ENCODE data around the gene CBLB.

The CBLB gene

DNA sequence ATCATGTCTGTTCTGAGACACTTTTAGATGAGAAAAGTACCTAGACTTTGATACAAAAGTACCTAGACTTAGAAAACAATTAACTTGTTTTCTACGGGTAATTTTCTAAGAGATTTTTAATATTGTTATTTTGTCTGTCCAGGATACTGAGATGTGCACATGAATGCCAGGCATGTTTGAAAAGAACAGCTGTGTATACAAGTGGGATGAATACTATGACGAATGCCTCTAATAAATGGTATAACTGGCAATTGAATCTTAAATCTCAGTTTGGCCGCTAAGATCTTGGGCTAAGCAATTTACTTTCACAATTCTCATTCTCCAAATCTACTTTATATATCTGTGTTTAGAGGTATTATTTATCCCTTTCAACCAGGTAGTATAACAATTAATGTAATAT, 207.4 kb downstream of the CBLB start:
- H3K4me1 ChIP-seq (ENCODE audit: control insufficient read depth, insufficient read depth, low read length, poor library complexity, severe bottlenecking), result no peaks in the 10 kb centered on the region
- DNase-seq, result no peak
- H3K36me3 ChIP-seq (ENCODE audit: control insufficient read depth, insufficient read depth, low read length), result peaks cover 12% of the 10 kb centered on the region
- H3K27me3 ChIP-seq (replicated peaks; ENCODE audit: control insufficient read depth, insufficient read depth, low read length, poor library complexity, severe bottlenecking), result no peaks in the 10 kb centered on the region
- no peak overlapping the region for H3K4me3 ChIP-seq (ENCODE audit: insufficient read depth, low read depth, low read length, poor library complexity, severe bottlenecking)
- H3K9me3 ChIP-seq (ENCODE audit: control insufficient read depth, low read length), result no peaks in the 10 kb centered on the region
- H3K27ac ChIP-seq (ENCODE audit: insufficient read depth, low read length, poor library complexity, severe bottlenecking), result no peak overlapping the region

DNA sequence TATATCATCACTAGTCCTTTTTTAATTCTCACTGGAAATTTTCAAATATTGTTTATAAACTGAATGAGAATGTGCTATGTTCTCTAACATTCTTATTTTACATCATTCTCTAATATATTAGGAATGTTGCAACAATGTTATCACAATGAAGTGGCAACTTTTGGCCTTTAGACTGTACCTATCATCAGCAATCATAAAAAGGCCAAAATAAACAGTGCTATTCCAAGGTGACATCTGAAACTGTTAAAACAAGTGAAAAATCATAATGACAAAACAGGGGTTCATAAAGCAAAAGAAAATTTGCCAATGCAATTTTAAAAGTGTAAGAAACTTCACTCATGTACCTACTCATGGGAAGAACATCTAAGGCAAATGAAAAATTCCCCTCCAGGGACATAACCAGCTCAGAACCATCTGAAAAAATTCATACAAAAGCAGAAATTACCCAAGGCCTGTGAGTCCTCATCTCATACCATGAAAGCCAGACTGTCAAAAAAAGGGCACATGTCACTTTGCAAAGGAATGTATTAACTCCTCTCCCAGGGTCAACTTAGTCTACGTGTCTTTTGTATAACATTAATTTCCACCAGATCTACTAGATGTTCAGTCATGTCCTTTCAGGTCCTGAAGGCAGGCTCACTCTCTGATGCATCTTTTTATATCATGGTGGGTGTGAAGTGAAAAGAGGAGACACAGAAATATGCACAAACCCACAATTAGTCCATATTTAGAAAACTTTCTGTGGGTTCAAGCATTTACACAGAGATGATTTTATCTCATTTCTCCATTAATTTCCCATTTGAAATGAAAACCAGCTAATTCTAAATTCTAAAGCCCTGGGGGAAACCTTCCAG, 211.9 kb downstream of the CBLB start:
- H3K27ac ChIP-seq (ENCODE audit: insufficient read depth, low read length, poor library complexity, severe bottlenecking), result no peak overlapping the region
- DNase-seq, result no peak
- H3K36me3 ChIP-seq (ENCODE audit: control insufficient read depth, insufficient read depth, low read length), result peaks cover 7% of the 10 kb centered on the region
- no peaks in the 10 kb centered on the region for H3K27me3 ChIP-seq (replicated peaks; ENCODE audit: control insufficient read depth, insufficient read depth, low read length, poor library complexity, severe bottlenecking)
- no peak overlapping the region for H3K4me3 ChIP-seq (ENCODE audit: insufficient read depth, low read depth, low read length, poor library complexity, severe bottlenecking)
- no peaks in the 10 kb centered on the region for H3K4me1 ChIP-seq (ENCODE audit: control insufficient read depth, insufficient read depth, low read length, poor library complexity, severe bottlenecking)
- H3K9me3 ChIP-seq (ENCODE audit: control insufficient read depth, low read length), result no peaks in the 10 kb centered on the region

GRCh38 chr3:105653868-105654267, 214.9 kb downstream of the CBLB start:
- no peak overlapping the region for H3K27ac ChIP-seq (ENCODE audit: insufficient read depth, low read length, poor library complexity, severe bottlenecking)
- no peak for DNase-seq
- H3K4me1 ChIP-seq (ENCODE audit: control insufficient read depth, insufficient read depth, low read length, poor library complexity, severe bottlenecking), result no peaks in the 10 kb centered on the region
- H3K36me3 ChIP-seq (ENCODE audit: control insufficient read depth, insufficient read depth, low read length), result no peaks in the 10 kb centered on the region
- no peaks in the 10 kb centered on the region for H3K9me3 ChIP-seq (ENCODE audit: control insufficient read depth, low read length)
- H3K27me3 ChIP-seq (replicated peaks; ENCODE audit: control insufficient read depth, insufficient read depth, low read length, poor library complexity, severe bottlenecking), result no peaks in the 10 kb centered on the region
- no peak overlapping the region for H3K4me3 ChIP-seq (ENCODE audit: insufficient read depth, low read depth, low read length, poor library complexity, severe bottlenecking)

- Histone ChIP-seq H3K27ac (ENCODE audit: insufficient read depth, low read length, poor library complexity, severe bottlenecking) (no peak overlapping the region), H3K4me1 (ENCODE audit: control insufficient read depth, insufficient read depth, low read length, poor library complexity, severe bottlenecking) (no peaks in the 10 kb centered on the region), H3K27me3 (replicated peaks; ENCODE audit: control insufficient read depth, insufficient read depth, low read length, poor library complexity, severe bottlenecking) (no peaks in the 10 kb centered on the region), H3K36me3 (ENCODE audit: control insufficient read depth, insufficient read depth, low read length) (no peaks in the 10 kb centered on the region), H3K4me3 (ENCODE audit: insufficient read depth, low read depth, low read length, poor library complexity, severe bottlenecking) (no peak overlapping the region), H3K9me3 (ENCODE audit: control insufficient read depth, low read length) (no peaks in the 10 kb centered on the region)
- no peak for DNase-seq
Measured at GRCh38 chr3:105653166-105653565, 215.6 kb downstream of the CBLB start.

DNA sequence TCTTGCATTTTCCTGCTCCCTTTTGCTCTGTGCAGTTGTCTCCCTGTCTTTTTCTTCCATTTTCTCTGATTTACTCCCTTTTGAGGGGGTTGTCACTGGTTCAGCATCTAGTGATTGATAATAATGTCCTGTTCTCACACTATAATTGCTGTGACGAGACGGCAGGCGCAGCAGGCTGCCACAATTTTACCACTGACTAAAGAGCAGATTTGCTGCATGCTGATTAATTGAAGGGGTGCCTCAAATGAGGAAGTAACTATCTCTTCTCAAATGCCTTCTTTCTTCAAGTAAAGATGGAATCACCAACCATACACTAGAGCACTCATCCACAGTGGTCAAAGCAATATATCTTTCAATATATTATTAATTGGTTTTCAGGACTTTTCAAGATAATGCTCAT, 219.3 kb downstream of the CBLB start:
- H3K4me1 ChIP-seq (ENCODE audit: control insufficient read depth, insufficient read depth, low read length, poor library complexity, severe bottlenecking), result no peaks in the 10 kb centered on the region
- no peak for DNase-seq
- no peaks in the 10 kb centered on the region for H3K36me3 ChIP-seq (ENCODE audit: control insufficient read depth, insufficient read depth, low read length)
- no peaks in the 10 kb centered on the region for H3K27me3 ChIP-seq (replicated peaks; ENCODE audit: control insufficient read depth, insufficient read depth, low read length, poor library complexity, severe bottlenecking)
- no peak overlapping the region for H3K4me3 ChIP-seq (ENCODE audit: insufficient read depth, low read depth, low read length, poor library complexity, severe bottlenecking)
- H3K9me3 ChIP-seq (ENCODE audit: control insufficient read depth, low read length), result no peaks in the 10 kb centered on the region
- H3K27ac ChIP-seq (ENCODE audit: insufficient read depth, low read length, poor library complexity, severe bottlenecking), result no peak overlapping the region

- no peak for DNase-seq
- no peaks in the 10 kb centered on the region for H3K36me3 ChIP-seq (ENCODE audit: control insufficient read depth, insufficient read depth, low read length)
- no peaks in the 10 kb centered on the region for H3K4me1 ChIP-seq (ENCODE audit: control insufficient read depth, insufficient read depth, low read length, poor library complexity, severe bottlenecking)
- H3K9me3 ChIP-seq (ENCODE audit: control insufficient read depth, low read length), result no peaks in the 10 kb centered on the region
- no peak overlapping the region for H3K27ac ChIP-seq (ENCODE audit: insufficient read depth, low read length, poor library complexity, severe bottlenecking)
- no peaks in the 10 kb centered on the region for H3K27me3 ChIP-seq (replicated peaks; ENCODE audit: control insufficient read depth, insufficient read depth, low read length, poor library complexity, severe bottlenecking)
- no peak overlapping the region for H3K4me3 ChIP-seq (ENCODE audit: insufficient read depth, low read depth, low read length, poor library complexity, severe bottlenecking)
Measured at GRCh38 chr3:105647047-105647446, 221.8 kb downstream of the CBLB start.

DNA sequence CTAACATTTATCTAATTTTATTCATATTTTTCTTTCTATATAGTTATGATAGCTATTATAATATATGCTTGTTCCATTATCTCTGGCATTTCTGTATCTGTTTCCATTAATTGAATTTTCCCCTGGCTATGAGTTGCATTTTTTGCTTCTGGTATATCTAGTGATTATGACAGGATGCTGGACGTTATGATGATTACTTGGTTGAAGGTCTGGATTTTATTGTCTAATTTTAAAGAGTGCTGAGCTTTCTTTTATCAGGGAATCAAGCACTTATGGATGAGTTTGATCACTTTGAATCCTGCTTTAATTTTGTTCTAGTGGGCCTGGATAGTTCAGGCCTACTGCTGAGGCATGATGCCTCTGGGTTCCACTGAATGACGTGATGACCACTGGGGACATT, 229.7 kb downstream of the CBLB start:
- no peaks in the 10 kb centered on the region for H3K4me1 ChIP-seq (ENCODE audit: control insufficient read depth, insufficient read depth, low read length, poor library complexity, severe bottlenecking)
- no peak overlapping the region for H3K4me3 ChIP-seq (ENCODE audit: insufficient read depth, low read depth, low read length, poor library complexity, severe bottlenecking)
- no peaks in the 10 kb centered on the region for H3K36me3 ChIP-seq (ENCODE audit: control insufficient read depth, insufficient read depth, low read length)
- DNase-seq, result no peak
- H3K27ac ChIP-seq (ENCODE audit: insufficient read depth, low read length, poor library complexity, severe bottlenecking), result no peak overlapping the region
- H3K27me3 ChIP-seq (replicated peaks; ENCODE audit: control insufficient read depth, insufficient read depth, low read length, poor library complexity, severe bottlenecking), result no peaks in the 10 kb centered on the region
- no peaks in the 10 kb centered on the region for H3K9me3 ChIP-seq (ENCODE audit: control insufficient read depth, low read length)

- Histone ChIP-seq H3K9me3 (ENCODE audit: control insufficient read depth, low read length) (no peaks in the 10 kb centered on the region), H3K4me1 (ENCODE audit: control insufficient read depth, insufficient read depth, low read length, poor library complexity, severe bottlenecking) (no peaks in the 10 kb centered on the region), H3K27ac (ENCODE audit: insufficient read depth, low read length, poor library complexity, severe bottlenecking) (no peak overlapping the region), H3K27me3 (replicated peaks; ENCODE audit: control insufficient read depth, insufficient read depth, low read length, poor library complexity, severe bottlenecking) (no peaks in the 10 kb centered on the region), H3K4me3 (ENCODE audit: insufficient read depth, low read depth, low read length, poor library complexity, severe bottlenecking) (no peak overlapping the region), H3K36me3 (ENCODE audit: control insufficient read depth, insufficient read depth, low read length) (no peaks in the 10 kb centered on the region)
- DNase-seq, result no peak
Measured at GRCh38 chr3:105634708-105635107, 234.1 kb downstream of the CBLB start.

DNA sequence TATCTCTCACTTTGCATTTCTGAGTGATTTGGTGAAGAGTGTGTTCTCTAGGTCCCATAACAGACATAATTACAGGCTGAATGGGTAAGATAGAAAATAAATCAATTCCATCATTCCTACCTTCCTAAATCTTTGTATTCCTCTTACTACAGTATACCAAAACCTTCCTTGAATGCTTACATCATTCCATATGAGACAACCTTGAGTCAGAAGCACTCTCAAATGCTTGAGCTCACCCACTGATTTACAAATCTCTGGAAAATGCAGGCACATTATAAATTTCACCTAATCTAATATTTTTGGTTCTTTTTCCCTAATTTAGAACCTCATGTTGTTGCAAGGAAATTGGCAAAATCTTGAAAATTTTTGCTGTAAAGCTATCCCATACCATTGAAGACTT, 239.1 kb downstream of the CBLB start:
- H3K27me3 ChIP-seq (replicated peaks; ENCODE audit: control insufficient read depth, insufficient read depth, low read length, poor library complexity, severe bottlenecking), result no peaks in the 10 kb centered on the region
- H3K27ac ChIP-seq (ENCODE audit: insufficient read depth, low read length, poor library complexity, severe bottlenecking), result no peak overlapping the region
- no peaks in the 10 kb centered on the region for H3K9me3 ChIP-seq (ENCODE audit: control insufficient read depth, low read length)
- no peak for DNase-seq
- no peaks in the 10 kb centered on the region for H3K36me3 ChIP-seq (ENCODE audit: control insufficient read depth, insufficient read depth, low read length)
- H3K4me1 ChIP-seq (ENCODE audit: control insufficient read depth, insufficient read depth, low read length, poor library complexity, severe bottlenecking), result no peaks in the 10 kb centered on the region
- no peak overlapping the region for H3K4me3 ChIP-seq (ENCODE audit: insufficient read depth, low read depth, low read length, poor library complexity, severe bottlenecking)

GRCh38 chr3:105626739-105627138, 242.1 kb downstream of the CBLB start:
- no peaks in the 10 kb centered on the region for H3K4me1 ChIP-seq (ENCODE audit: control insufficient read depth, insufficient read depth, low read length, poor library complexity, severe bottlenecking)
- H3K9me3 ChIP-seq (ENCODE audit: control insufficient read depth, low read length), result no peaks in the 10 kb centered on the region
- H3K4me3 ChIP-seq (ENCODE audit: insufficient read depth, low read depth, low read length, poor library complexity, severe bottlenecking), result no peak overlapping the region
- no peaks in the 10 kb centered on the region for H3K27me3 ChIP-seq (replicated peaks; ENCODE audit: control insufficient read depth, insufficient read depth, low read length, poor library complexity, severe bottlenecking)
- DNase-seq, result no peak
- H3K36me3 ChIP-seq (ENCODE audit: control insufficient read depth, insufficient read depth, low read length), result no peaks in the 10 kb centered on the region
- no peak overlapping the region for H3K27ac ChIP-seq (ENCODE audit: insufficient read depth, low read length, poor library complexity, severe bottlenecking)
